Uterus (tissue), 4 donors: ENCODE data around the gene ZC3H7B. TPM values are rescaled to one million over a fixed set of nuclear protein-coding genes. Genes with fewer than 3 reads are reported as not detected.

Experiments used
- DNase-seq, 2 donors: peaks; one replicate each; pipeline ENCODE4 v3.0.0-alpha.2; 2019 to 2020
- H3K27ac ChIP-seq, 2 donors: fragments of 200-600 bp; sonication (generic); 1 replicate in 1 of 2; 2 replicates in 1 of 2; pipeline ENCODE4 v1.5.1; 2016 to 2018
- H3K27me3 ChIP-seq, 2 donors: fragments of 200-600 bp; sonication (generic); one replicate each; pipeline ENCODE4 v1.5.1; 2018 to 2019; ENCODE audit warnings: control low read depth in 1 of 2
- H3K36me3 ChIP-seq, 2 donors: fragments of 200-600 bp; sonication (generic); one replicate each; pipeline ENCODE4 v1.5.1; 2019; ENCODE audit warnings: control low read depth in 1 of 2
- H3K4me1 ChIP-seq, 2 donors: fragments of 200-600 bp; sonication (generic); one replicate each; pipeline ENCODE4 v1.5.1; 2018 to 2019; ENCODE audit warnings: control low read depth in 1 of 2
- H3K4me3 ChIP-seq, 2 donors: fragments of 200-600 bp; sonication (generic); 1 replicate in 1 of 2; 2 replicates in 1 of 2; pipeline ENCODE4 v1.5.1; 2018 to 2019; ENCODE audit warnings: mild to moderate bottlenecking in 1 of 2
- H3K9me3 ChIP-seq, 2 donors: fragments of 200-600 bp; sonication (generic); one replicate each; pipeline ENCODE4 v1.5.1; 2019; ENCODE audit warnings: control low read depth in 1 of 2
- POLR2A ChIP-seq, 2 donors: fragments of 450-650 bp; IDR thresholded peaks; one replicate each; pipeline ENCODE4 v1.6.1; 2016; ENCODE audit warnings: antibody characterized with exemption in 2 of 2, mild to moderate bottlenecking in 1 of 2, moderate library complexity in 1 of 2
- intact Hi-C: fragments of 100-400 bp; cut with DNase I; formaldehyde crosslinking; loops from one replicate; pipeline ENCODE4 v1.15.1; 2023; ENCODE audit warnings: low total_unique reads
- total RNA-seq, 4 donors: library from RNA; depleted of rRNA in 3 of 4; stranded (reverse); fragments of >200 nt in 3 of 4; gene quantifications; one replicate each; pipeline versions ENCODE4 v1.1.0 to v1.2.4, GENCODE V29; 2014 to 2023
- TF ChIP-seq, protein P1 (sequence below), 4 experiments: fragments of 200-600 bp in 2 of 4; fragments of 450-650 bp in 2 of 4; sonication (generic) in 2 of 4; IDR thresholded peaks; one replicate each; pipeline ENCODE4 v1.5.1; 2016 to 2019; ENCODE audit warnings: antibody characterized with exemption in 4 of 4, mild to moderate bottlenecking in 2 of 4, moderate library complexity in 1 of 4
- donor health status: DM: yes; HTN: yes; CAD: no.

The ZC3H7B gene, protein sequence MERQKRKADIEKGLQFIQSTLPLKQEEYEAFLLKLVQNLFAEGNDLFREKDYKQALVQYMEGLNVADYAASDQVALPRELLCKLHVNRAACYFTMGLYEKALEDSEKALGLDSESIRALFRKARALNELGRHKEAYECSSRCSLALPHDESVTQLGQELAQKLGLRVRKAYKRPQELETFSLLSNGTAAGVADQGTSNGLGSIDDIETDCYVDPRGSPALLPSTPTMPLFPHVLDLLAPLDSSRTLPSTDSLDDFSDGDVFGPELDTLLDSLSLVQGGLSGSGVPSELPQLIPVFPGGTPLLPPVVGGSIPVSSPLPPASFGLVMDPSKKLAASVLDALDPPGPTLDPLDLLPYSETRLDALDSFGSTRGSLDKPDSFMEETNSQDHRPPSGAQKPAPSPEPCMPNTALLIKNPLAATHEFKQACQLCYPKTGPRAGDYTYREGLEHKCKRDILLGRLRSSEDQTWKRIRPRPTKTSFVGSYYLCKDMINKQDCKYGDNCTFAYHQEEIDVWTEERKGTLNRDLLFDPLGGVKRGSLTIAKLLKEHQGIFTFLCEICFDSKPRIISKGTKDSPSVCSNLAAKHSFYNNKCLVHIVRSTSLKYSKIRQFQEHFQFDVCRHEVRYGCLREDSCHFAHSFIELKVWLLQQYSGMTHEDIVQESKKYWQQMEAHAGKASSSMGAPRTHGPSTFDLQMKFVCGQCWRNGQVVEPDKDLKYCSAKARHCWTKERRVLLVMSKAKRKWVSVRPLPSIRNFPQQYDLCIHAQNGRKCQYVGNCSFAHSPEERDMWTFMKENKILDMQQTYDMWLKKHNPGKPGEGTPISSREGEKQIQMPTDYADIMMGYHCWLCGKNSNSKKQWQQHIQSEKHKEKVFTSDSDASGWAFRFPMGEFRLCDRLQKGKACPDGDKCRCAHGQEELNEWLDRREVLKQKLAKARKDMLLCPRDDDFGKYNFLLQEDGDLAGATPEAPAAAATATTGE
- total RNA-seq, result 10 to 100 TPM; 14.1 to 74.1 (median 28.2) TPM

DNA sequence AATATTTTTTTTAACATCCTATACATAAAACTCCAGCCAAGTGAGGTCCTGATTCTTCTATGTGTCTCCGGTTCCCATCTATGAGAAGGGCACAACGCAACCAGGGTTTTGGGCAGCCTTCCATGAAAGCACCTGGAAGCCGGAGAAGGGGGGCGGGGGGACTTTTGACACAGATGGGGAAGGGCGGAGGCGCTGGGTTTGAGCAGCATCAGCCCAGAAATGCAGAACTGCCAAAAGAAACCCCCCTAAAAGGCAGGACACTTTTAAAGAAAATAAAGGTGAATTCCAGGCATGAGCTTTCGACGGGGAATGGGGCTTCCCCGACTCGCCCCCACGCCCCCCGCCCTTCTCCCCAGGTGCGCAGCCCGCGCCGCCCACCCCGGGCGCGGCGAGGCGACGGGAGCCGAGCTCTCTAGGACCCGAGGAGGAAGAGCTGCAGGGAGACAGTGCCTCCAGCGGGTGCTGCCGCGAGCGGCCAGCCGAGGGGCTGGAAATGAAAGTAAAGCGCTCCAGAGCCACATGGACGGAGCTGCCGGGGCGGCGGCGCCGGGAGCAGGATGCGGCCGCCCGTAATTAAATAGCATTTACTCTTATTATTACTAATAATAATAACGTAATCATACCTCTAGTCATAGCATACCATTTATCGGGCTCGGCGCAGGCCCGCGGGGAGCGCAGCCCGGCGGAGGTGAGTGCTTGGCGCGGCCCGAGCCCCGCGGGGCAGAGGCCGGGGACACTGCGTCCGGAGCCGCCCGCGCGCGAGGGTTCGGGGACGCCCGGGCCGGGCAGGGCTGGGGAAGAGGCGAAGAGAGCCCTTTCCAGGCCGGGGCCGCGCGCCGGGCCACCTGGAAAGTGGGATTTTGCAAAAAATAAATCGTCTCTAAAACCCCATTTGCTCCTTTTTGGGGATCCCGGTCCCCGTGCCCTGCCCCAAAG is at the start of gene ZC3H7B:
ZC3H7B (plus strand) TSS at position 441 of the 936 bp plus-strand sequence. CDS start 19,136 bp downstream, outside the sequence.
- no peaks in the 10 kb centered on the region for H3K27me3 ChIP-seq
- H3K4me3 ChIP-seq, result peak within 1 kb of the TSS; percentile 63 to 67
- no peaks in the 10 kb centered on the region for H3K9me3 ChIP-seq
- intact Hi-C loops, result loop anchor here (10.0 kb wide), 1 partner anchor 73 kb away; no protein-coding TSS in a partner anchor
- no peaks in the 10 kb centered on the region for H3K4me1 ChIP-seq
- TF ChIP-seq POLR2A (IDR thresholded peaks at IDR 0.05), result peak in 1 of 2 donors; percentile 45
- TF ChIP-seq, protein P1, sequence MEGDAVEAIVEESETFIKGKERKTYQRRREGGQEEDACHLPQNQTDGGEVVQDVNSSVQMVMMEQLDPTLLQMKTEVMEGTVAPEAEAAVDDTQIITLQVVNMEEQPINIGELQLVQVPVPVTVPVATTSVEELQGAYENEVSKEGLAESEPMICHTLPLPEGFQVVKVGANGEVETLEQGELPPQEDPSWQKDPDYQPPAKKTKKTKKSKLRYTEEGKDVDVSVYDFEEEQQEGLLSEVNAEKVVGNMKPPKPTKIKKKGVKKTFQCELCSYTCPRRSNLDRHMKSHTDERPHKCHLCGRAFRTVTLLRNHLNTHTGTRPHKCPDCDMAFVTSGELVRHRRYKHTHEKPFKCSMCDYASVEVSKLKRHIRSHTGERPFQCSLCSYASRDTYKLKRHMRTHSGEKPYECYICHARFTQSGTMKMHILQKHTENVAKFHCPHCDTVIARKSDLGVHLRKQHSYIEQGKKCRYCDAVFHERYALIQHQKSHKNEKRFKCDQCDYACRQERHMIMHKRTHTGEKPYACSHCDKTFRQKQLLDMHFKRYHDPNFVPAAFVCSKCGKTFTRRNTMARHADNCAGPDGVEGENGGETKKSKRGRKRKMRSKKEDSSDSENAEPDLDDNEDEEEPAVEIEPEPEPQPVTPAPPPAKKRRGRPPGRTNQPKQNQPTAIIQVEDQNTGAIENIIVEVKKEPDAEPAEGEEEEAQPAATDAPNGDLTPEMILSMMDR (IDR thresholded peaks at IDR 0.05), result peak; percentile 42 to 80 (median 56)
- H3K36me3 ChIP-seq, result no peaks in the 10 kb centered on the region
- peak within 1 kb of the TSS; percentile 87 to 92 for H3K27ac ChIP-seq
- peak; percentile 74 to 80 for DNase-seq

DNA sequence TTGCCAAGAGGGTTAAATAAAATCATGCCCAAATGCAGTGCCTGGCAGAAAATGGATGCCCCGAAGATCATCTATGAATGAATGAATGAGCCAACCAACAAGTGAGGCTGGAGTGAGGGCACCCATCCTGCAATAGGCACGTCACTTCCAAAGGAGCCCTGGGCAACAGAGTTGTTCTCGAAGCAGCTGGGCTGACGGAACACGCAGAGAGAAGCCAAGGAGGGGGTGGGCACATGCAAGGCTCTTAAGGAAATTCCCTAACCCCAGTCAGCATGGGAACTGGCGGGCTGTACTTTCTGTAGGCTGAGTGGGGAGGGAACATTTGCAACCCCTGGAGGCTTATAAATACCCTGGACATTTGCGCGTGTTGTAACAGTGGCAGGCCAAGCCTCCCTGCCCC is 49.0 kb upstream of the ZC3H7B start:
- Histone ChIP-seq H3K4me3 (no peak overlapping the region), H3K9me3 (no peaks in the 10 kb centered on the region), H3K36me3 (no peaks in the 10 kb centered on the region), H3K27me3 (no peaks in the 10 kb centered on the region), H3K27ac (no peak overlapping the region), H3K4me1 (no peaks in the 10 kb centered on the region)
- intact Hi-C loops, result no loop called here
- DNase-seq, result no peak
- no peak for TF ChIP-seq POLR2A (IDR thresholded peaks at IDR 0.05)
- TF ChIP-seq, protein P1 (IDR thresholded peaks at IDR 0.05), result no peak

DNA sequence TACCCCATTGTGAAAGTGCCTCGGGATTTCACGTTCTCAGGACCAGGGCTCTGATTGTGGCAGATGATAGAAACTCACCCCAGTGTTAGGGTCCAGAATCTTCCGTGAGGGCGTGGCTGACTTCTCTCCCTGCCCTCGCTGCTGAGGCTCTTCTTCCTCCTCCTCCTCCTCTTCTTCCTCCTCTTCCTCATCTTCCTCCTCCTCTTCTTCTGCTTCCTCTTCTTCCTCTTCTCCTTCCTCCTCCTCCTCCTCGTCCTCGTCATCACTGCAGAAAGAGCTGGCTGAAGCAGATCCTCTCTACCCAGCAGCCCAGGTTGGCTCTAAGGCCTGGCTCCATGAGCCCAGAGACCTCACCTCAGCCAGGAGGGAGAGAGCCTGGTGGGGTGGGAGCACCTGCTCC is 47.1 kb upstream of the ZC3H7B start:
- DNase-seq, result no peak
- Histone ChIP-seq H3K36me3 (no peaks in the 10 kb centered on the region), H3K27ac (no peak overlapping the region)

More for the DNA sequence above, 47.1 kb upstream of the ZC3H7B start:
- intact Hi-C loops, result no loop called here
- Histone ChIP-seq H3K4me1 (no peaks in the 10 kb centered on the region), H3K4me3 (no peak overlapping the region), H3K27me3 (no peaks in the 10 kb centered on the region), H3K9me3 (no peaks in the 10 kb centered on the region)
- TF ChIP-seq POLR2A (IDR thresholded peaks at IDR 0.05), result no peak
- TF ChIP-seq, protein P1 (IDR thresholded peaks at IDR 0.05), result no peak
